ENCODE results near the gene IGFBP2.

Gene IGFBP2

DNA sequence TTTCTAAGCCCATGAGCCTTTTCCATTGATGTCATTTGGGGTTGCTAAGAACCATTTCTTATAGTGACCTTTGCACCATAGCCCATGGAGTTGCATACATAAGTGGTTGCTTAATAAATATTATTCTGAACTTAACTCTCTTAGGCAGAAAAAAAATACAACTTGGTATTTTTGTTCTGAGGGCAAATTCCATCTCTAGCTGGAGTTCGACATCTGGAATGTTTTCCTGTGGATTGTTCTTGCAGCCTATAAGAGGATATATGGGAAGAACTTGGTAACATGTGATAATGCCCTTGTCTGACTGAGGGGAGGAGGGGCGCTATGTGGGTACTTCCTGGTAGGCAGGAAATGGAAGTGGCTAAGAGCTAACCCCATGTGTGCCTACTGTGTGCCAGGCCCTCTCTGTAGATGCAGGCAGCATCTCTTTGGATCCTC lies 20.7 kb downstream of the IGFBP2 start:
- DNase-seq = no peak
- H3K27ac ChIP-seq (ENCODE audit: insufficient read depth in 1 of 2, low read depth in 1 of 2, low read length in 2 of 2, poor library complexity in 1 of 2, severe bottlenecking in 2 of 2) = no peak overlapping the region
- POLR2A ChIA-PET = no interaction called here
- WGBS (ENCODE audit: insufficient coverage) = 100% methylated on average over 2 of the region's 2 CpGs
- H3K27me3 ChIP-seq (replicated peaks in 2 of 5; ENCODE audit: control insufficient read depth in 4 of 5, insufficient read depth in 5 of 5, low read length in 4 of 5) = peaks cover 0 to 6% (median 0%) of the 10 kb centered on the region in 5 experiments
- no peaks in the 10 kb centered on the region for H3K9me3 ChIP-seq (ENCODE audit: control extremely low read depth in 1 of 5, control insufficient read depth in 4 of 5, insufficient read depth in 2 of 5, low read depth in 1 of 5, low read length in 4 of 5)
- no peak overlapping the region for H3K4me3 ChIP-seq (ENCODE audit: control insufficient read depth in 1 of 7, extremely low read depth in 1 of 7, insufficient read depth in 4 of 7, low read depth in 2 of 7, low read length in 6 of 7)
- H3K4me1 ChIP-seq (ENCODE audit: control extremely low read depth in 1 of 4, control insufficient read depth in 4 of 4, insufficient read depth in 4 of 4, low read length in 3 of 4) = no peaks in the 10 kb centered on the region
- H3K36me3 ChIP-seq (ENCODE audit: control insufficient read depth in 4 of 4, insufficient read depth in 4 of 4, low read length in 3 of 4) = no peaks in the 10 kb centered on the region
- CTCF ChIA-PET = interaction anchor here (1.3 to 5.7 kb wide), 3 partner anchors 10 to 135 kb away, joined by 3 to 24 read pairs (median 5); no protein-coding TSS in a partner anchor

DNA sequence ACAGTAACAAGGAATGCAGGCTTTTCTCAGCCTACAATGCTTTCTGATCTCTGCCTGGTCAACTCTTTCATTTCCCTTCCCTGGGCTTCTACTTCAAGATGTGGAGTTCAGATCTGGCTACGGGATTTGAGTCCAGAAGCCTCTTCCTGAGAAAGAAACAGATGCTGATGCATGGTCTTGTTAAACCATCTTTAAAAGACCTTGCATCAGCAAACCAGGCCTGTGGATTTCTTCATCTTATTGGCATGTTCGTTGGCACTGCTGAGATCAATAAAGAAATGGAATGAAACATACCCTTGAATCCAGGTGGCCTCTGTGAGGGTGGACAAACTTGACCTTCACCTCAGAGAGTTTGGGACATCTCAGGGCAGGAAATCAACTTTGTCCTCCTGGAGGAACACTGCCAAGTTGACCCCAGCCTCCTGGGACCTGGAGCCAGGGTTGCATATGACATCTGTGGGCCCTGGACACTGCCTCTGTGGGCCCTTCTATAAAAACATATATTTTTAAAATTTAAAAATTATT lies 21.4 kb downstream of the IGFBP2 start:
- peaks cover 0 to 6% (median 0%) of the 10 kb centered on the region in 5 experiments for H3K27me3 ChIP-seq (replicated peaks in 2 of 5; ENCODE audit: control insufficient read depth in 4 of 5, insufficient read depth in 5 of 5, low read length in 4 of 5)
- H3K27ac ChIP-seq (ENCODE audit: insufficient read depth in 1 of 2, low read depth in 1 of 2, low read length in 2 of 2, poor library complexity in 1 of 2, severe bottlenecking in 2 of 2) = no peak overlapping the region
- 97% methylated on average over 2 of the region's 2 CpGs for WGBS (ENCODE audit: insufficient coverage)
- ChIA-PET POLR2A (no interaction called here), CTCF (interaction anchor here (1.3 to 5.7 kb wide), 3 partner anchors 17 to 135 kb away, joined by 3 to 24 read pairs (median 5); no protein-coding TSS in a partner anchor)
- no peaks in the 10 kb centered on the region for H3K9me3 ChIP-seq (ENCODE audit: control extremely low read depth in 1 of 5, control insufficient read depth in 4 of 5, insufficient read depth in 2 of 5, low read depth in 1 of 5, low read length in 4 of 5)
- DNase-seq = no peak
- no peaks in the 10 kb centered on the region for H3K4me1 ChIP-seq (ENCODE audit: control extremely low read depth in 1 of 4, control insufficient read depth in 4 of 4, insufficient read depth in 4 of 4, low read length in 3 of 4)
- no peaks in the 10 kb centered on the region for H3K36me3 ChIP-seq (ENCODE audit: control insufficient read depth in 4 of 4, insufficient read depth in 4 of 4, low read length in 3 of 4)
- no peak overlapping the region for H3K4me3 ChIP-seq (ENCODE audit: control insufficient read depth in 1 of 7, extremely low read depth in 1 of 7, insufficient read depth in 4 of 7, low read depth in 2 of 7, low read length in 6 of 7)

DNA sequence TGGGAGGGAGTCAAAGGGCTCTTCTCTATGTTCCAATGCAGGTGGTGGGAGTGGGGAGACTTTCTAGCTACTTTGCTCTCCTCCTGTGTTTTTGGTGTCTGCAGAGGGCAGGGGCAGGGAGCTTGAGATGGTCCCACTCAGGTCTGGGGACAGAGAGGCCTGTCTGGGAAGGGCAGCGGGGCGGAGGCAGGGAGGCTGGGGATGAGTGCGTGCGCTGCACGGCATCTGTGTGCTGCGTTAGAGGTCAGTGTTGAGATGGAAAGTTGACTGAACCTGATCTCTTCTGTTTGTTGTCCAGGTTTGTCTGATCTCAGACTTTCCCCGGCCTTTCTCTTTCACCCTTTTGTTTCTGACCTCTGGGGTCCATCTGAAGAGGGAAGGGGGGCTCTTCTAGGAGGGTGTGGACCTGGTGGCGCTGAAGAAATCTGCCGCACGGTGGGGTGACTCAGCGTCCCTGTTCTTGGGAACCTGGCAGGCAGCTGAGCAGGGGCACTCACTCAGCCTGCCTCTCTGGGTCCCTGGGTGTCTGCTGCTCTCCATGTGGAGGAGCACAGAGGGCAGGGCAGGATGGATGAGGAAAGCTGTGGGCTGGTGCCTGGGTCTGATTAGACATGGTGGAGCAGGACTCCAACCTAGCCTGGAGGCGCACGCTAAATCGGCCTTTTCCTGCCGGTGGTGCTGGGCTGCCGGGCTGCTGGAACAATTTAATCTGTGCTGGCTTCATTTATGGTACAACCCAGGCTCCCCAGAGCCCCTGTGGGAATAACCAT lies 24.1 kb downstream of the IGFBP2 start:
- 95% methylated on average over 13 of the region's 16 CpGs for WGBS (ENCODE audit: insufficient coverage)
- no peak for DNase-seq
- Histone ChIP-seq H3K27ac (ENCODE audit: insufficient read depth in 1 of 2, low read depth in 1 of 2, low read length in 2 of 2, poor library complexity in 1 of 2, severe bottlenecking in 2 of 2) (no peak overlapping the region), H3K36me3 (ENCODE audit: control insufficient read depth in 4 of 4, insufficient read depth in 4 of 4, low read length in 3 of 4) (no peaks in the 10 kb centered on the region), H3K4me3 (ENCODE audit: control insufficient read depth in 1 of 7, extremely low read depth in 1 of 7, insufficient read depth in 4 of 7, low read depth in 2 of 7, low read length in 6 of 7) (no peak overlapping the region), H3K27me3 (replicated peaks in 2 of 5; ENCODE audit: control insufficient read depth in 4 of 5, insufficient read depth in 5 of 5, low read length in 4 of 5) (peaks cover 0 to 6% (median 0%) of the 10 kb centered on the region in 5 experiments), H3K4me1 (ENCODE audit: control extremely low read depth in 1 of 4, control insufficient read depth in 4 of 4, insufficient read depth in 4 of 4, low read length in 3 of 4) (no peaks in the 10 kb centered on the region), H3K9me3 (ENCODE audit: control extremely low read depth in 1 of 5, control insufficient read depth in 4 of 5, insufficient read depth in 2 of 5, low read depth in 1 of 5, low read length in 4 of 5) (no peaks in the 10 kb centered on the region)
- ChIA-PET POLR2A (no interaction called here), CTCF (interaction anchor here (1.7 to 1.8 kb wide), 3 partner anchors 10 to 141 kb away, joined by 6 to 9 read pairs (median 7); no protein-coding TSS in a partner anchor)

DNA sequence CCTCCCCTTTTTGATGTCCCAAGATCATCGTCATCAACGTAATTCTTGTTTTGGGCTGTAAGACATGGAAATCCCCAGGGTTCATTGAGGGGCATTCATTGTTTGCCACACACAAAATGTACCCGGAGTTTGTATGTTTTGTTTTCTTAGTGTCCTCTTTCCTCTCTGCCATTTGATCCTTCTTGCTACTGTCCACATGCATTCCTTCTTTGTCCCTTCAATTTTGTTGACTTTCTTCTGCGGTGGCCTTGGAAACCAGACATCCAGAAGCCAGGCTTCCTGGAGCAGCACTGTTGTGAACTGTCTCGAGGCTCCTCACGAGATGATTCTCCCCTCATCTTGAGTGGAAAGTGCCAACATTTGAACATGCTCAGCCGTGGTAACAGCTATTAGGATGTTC lies 24.8 kb downstream of the IGFBP2 start:
- no peak for DNase-seq
- Histone ChIP-seq H3K36me3 (ENCODE audit: control insufficient read depth in 4 of 4, insufficient read depth in 4 of 4, low read length in 3 of 4) (no peaks in the 10 kb centered on the region), H3K9me3 (ENCODE audit: control extremely low read depth in 1 of 5, control insufficient read depth in 4 of 5, insufficient read depth in 2 of 5, low read depth in 1 of 5, low read length in 4 of 5) (no peaks in the 10 kb centered on the region), H3K27ac (ENCODE audit: insufficient read depth in 1 of 2, low read depth in 1 of 2, low read length in 2 of 2, poor library complexity in 1 of 2, severe bottlenecking in 2 of 2) (no peak overlapping the region), H3K4me3 (ENCODE audit: control insufficient read depth in 1 of 7, extremely low read depth in 1 of 7, insufficient read depth in 4 of 7, low read depth in 2 of 7, low read length in 6 of 7) (no peak overlapping the region), H3K4me1 (ENCODE audit: control extremely low read depth in 1 of 4, control insufficient read depth in 4 of 4, insufficient read depth in 4 of 4, low read length in 3 of 4) (no peaks in the 10 kb centered on the region), H3K27me3 (replicated peaks in 2 of 5; ENCODE audit: control insufficient read depth in 4 of 5, insufficient read depth in 5 of 5, low read length in 4 of 5) (peaks cover 0 to 3% (median 0%) of the 10 kb centered on the region in 5 experiments)
- ChIA-PET CTCF (interaction anchor here (15.7 kb wide), 1 partner anchor 136 kb away, joined by 433 read pairs; no protein-coding TSS in a partner anchor), POLR2A (no interaction called here)
- whole genome bisulfite sequencing (ENCODE audit: insufficient coverage) = 93% methylated on average over 5 of the region's 7 CpGs

DNA sequence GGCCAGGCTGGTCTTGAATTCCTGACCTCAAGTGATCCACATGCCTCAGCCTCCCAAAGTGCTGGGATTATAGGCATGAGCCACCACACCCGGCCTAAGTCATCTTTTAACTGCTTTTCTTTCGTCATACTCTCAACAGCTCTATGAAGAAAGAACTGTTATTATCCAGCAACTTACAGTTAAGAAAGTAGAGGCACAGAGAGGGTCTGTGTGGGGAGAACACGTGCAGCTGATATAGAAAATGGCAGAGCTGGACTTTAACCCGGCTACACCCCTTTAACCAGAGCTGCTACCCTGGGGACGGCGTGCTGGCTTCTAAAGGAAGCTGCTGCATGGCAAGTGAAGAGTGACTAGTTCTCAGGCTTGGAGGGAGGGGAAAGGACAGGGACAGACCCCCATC lies 25.5 kb downstream of the IGFBP2 start:
- Histone ChIP-seq H3K9me3 (ENCODE audit: control extremely low read depth in 1 of 5, control insufficient read depth in 4 of 5, insufficient read depth in 2 of 5, low read depth in 1 of 5, low read length in 4 of 5) (no peaks in the 10 kb centered on the region), H3K36me3 (ENCODE audit: control insufficient read depth in 4 of 4, insufficient read depth in 4 of 4, low read length in 3 of 4) (no peaks in the 10 kb centered on the region), H3K4me3 (ENCODE audit: control insufficient read depth in 1 of 7, extremely low read depth in 1 of 7, insufficient read depth in 4 of 7, low read depth in 2 of 7, low read length in 6 of 7) (no peak overlapping the region), H3K27me3 (replicated peaks in 2 of 5; ENCODE audit: control insufficient read depth in 4 of 5, insufficient read depth in 5 of 5, low read length in 4 of 5) (peaks cover 0 to 3% (median 0%) of the 10 kb centered on the region in 5 experiments), H3K4me1 (ENCODE audit: control extremely low read depth in 1 of 4, control insufficient read depth in 4 of 4, insufficient read depth in 4 of 4, low read length in 3 of 4) (no peaks in the 10 kb centered on the region), H3K27ac (ENCODE audit: insufficient read depth in 1 of 2, low read depth in 1 of 2, low read length in 2 of 2, poor library complexity in 1 of 2, severe bottlenecking in 2 of 2) (no peak overlapping the region)
- POLR2A ChIA-PET = no interaction called here
- CTCF ChIA-PET = interaction anchor here (1.3 to 15.7 kb wide), 2 partner anchors 9 to 136 kb away, joined by 3 to 433 read pairs; no protein-coding TSS in a partner anchor
- 93% methylated on average over 6 of the region's 6 CpGs for WGBS (ENCODE audit: insufficient coverage)
- no peak for DNase-seq

DNA sequence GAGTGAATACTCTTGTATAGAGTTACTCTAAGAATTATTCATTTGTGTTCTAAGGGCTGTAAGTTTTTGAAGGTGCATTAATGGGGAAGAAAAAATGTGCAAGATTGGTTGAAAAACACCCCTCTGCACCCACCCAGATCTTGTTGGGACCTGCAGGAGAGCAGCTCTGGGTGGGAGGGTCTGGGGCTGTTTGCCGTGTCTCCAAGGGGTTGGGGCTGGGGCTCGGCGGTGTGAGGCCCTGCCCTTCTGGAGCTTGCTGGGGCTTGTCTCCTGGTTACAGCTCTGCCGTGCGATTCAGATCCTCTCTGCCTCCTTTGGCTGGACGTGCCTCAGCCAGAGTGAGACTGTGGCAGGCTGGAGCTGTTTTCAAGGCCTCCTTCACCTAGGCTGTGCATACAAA lies 26.1 kb downstream of the IGFBP2 start:
- no peaks in the 10 kb centered on the region for H3K36me3 ChIP-seq (ENCODE audit: control insufficient read depth in 4 of 4, insufficient read depth in 4 of 4, low read length in 3 of 4)
- H3K27me3 ChIP-seq (replicated peaks in 2 of 5; ENCODE audit: control insufficient read depth in 4 of 5, insufficient read depth in 5 of 5, low read length in 4 of 5) = peaks cover 0 to 3% (median 0%) of the 10 kb centered on the region in 5 experiments
- POLR2A ChIA-PET = no interaction called here
- H3K27ac ChIP-seq (ENCODE audit: insufficient read depth in 1 of 2, low read depth in 1 of 2, low read length in 2 of 2, poor library complexity in 1 of 2, severe bottlenecking in 2 of 2) = no peak overlapping the region
- H3K9me3 ChIP-seq (ENCODE audit: control extremely low read depth in 1 of 5, control insufficient read depth in 4 of 5, insufficient read depth in 2 of 5, low read depth in 1 of 5, low read length in 4 of 5) = no peaks in the 10 kb centered on the region
- DNase-seq = no peak
- CTCF ChIA-PET = interaction anchor here (1.3 to 15.7 kb wide), 2 partner anchors 9 to 137 kb away, joined by 3 to 433 read pairs; no protein-coding TSS in a partner anchor
- WGBS (ENCODE audit: insufficient coverage) = 100% methylated on average over 2 of the region's 6 CpGs
- H3K4me3 ChIP-seq (ENCODE audit: control insufficient read depth in 1 of 7, extremely low read depth in 1 of 7, insufficient read depth in 4 of 7, low read depth in 2 of 7, low read length in 6 of 7) = no peak overlapping the region
- H3K4me1 ChIP-seq (ENCODE audit: control extremely low read depth in 1 of 4, control insufficient read depth in 4 of 4, insufficient read depth in 4 of 4, low read length in 3 of 4) = peaks cover 0 to under 1% (median 0%) of the 10 kb centered on the region in 4 experiments

DNA sequence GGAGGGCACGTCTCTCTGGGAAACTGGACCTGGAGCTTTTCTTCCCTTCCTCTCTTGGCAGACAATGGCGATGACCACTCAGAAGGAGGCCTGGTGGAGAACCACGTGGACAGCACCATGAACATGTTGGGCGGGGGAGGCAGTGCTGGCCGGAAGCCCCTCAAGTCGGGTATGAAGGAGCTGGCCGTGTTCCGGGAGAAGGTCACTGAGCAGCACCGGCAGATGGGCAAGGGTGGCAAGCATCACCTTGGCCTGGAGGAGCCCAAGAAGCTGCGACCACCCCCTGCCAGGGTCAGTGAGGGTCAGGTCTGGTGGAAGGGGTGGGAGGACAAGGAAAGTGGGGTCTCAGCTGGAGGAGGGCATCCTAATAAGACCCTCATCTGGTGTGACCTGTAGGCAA lies 27.3 kb downstream of the IGFBP2 start:
- Histone ChIP-seq H3K27me3 (replicated peaks in 2 of 5; ENCODE audit: control insufficient read depth in 4 of 5, insufficient read depth in 5 of 5, low read length in 4 of 5) (peaks cover 0 to 3% (median 0%) of the 10 kb centered on the region in 5 experiments), H3K4me1 (ENCODE audit: control extremely low read depth in 1 of 4, control insufficient read depth in 4 of 4, insufficient read depth in 4 of 4, low read length in 3 of 4) (peaks cover 0 to 4% (median 0%) of the 10 kb centered on the region in 4 experiments), H3K4me3 (ENCODE audit: control insufficient read depth in 1 of 7, extremely low read depth in 1 of 7, insufficient read depth in 4 of 7, low read depth in 2 of 7, low read length in 6 of 7) (no peak overlapping the region), H3K27ac (ENCODE audit: insufficient read depth in 1 of 2, low read depth in 1 of 2, low read length in 2 of 2, poor library complexity in 1 of 2, severe bottlenecking in 2 of 2) (no peak overlapping the region), H3K9me3 (ENCODE audit: control extremely low read depth in 1 of 5, control insufficient read depth in 4 of 5, insufficient read depth in 2 of 5, low read depth in 1 of 5, low read length in 4 of 5) (no peaks in the 10 kb centered on the region), H3K36me3 (ENCODE audit: control insufficient read depth in 4 of 4, insufficient read depth in 4 of 4, low read length in 3 of 4) (no peaks in the 10 kb centered on the region)
- POLR2A ChIA-PET = no interaction called here
- CTCF ChIA-PET = interaction anchor here (0.8 to 15.7 kb wide), 6 partner anchors 14 to 185 kb away, joined by 3 to 433 read pairs (median 5); partner anchors contain the start of gene IGFBP5
- WGBS (ENCODE audit: insufficient coverage) = 98% methylated on average over 9 of the region's 10 CpGs
- no peak for DNase-seq
